PC-9 (cell line): ENCODE data around the gene SEL1L3. TPM values are rescaled to one million over a fixed set of nuclear protein-coding genes. Genes with fewer than 3 reads are reported as not detected.

Experiments
- BruUV-seq: library from RNA; stranded (reverse); fragments of 400-500 nt; replicated peaks from 2 replicates; lab custom pipeline; 2021; lab: Mats Ljungman, UMichigan
- CTCF ChIA-PET: fragments of 300-600 bp; sonication (Branson Sonifier 250); formaldehyde crosslinking; loops from one replicate; lab custom pipeline; 2022; ENCODE audit warnings: antibody characterized with exemption; lab: Charles Lee
- POLR2A ChIA-PET: fragments of 300-600 bp; sonication (Branson Sonifier 250); formaldehyde crosslinking; loops from one replicate; lab custom pipeline; 2022; ENCODE audit warnings: antibody characterized with exemption; ENCODE audit not compliant: unreplicated experiment; lab: Charles Lee
- DNase-seq, 2 experiments: peaks; one replicate each; pipeline versions ENCODE4 v3.0.0 to v3.0.0-alpha.2; 2015 to 2022; ENCODE audit warnings: mixed read lengths in 1 of 2
- H2AFZ ChIP-seq: fragments of 200-600 bp; sonication (generic); 2 replicates; pipeline ENCODE4 v1.8.1; 2017; ENCODE audit warnings: antibody characterized with exemption
- H3F3A ChIP-seq: fragments of 200-600 bp; sonication (generic); 2 replicates; pipeline ENCODE4 v1.8.1; 2017; ENCODE audit warnings: antibody characterized with exemption, mild to moderate bottlenecking, low read depth; ENCODE audit not compliant: insufficient read depth
- H3K27ac ChIP-seq: fragments of 200-600 bp; sonication (generic); 2 replicates; pipeline ENCODE4 v1.6.1; 2016; ENCODE audit warnings: mixed run types
- H3K27me3 ChIP-seq: fragments of 200-600 bp; sonication (generic); 2 replicates; pipeline ENCODE4 v1.6.1; 2016; ENCODE audit warnings: low read depth, mixed run types; ENCODE audit not compliant: insufficient read depth
- H3K36me3 ChIP-seq: fragments of 200-600 bp; sonication (generic); 2 replicates; pipeline ENCODE4 v1.6.1; 2016; ENCODE audit warnings: low read depth, mixed run types
- H3K4me1 ChIP-seq: fragments of 200-600 bp; sonication (generic); replicated peaks from 2 replicates; pipeline ENCODE4 v1.6.1; 2016; ENCODE audit warnings: mixed run types; ENCODE audit not compliant: insufficient read depth
- H3K4me2 ChIP-seq: fragments of 200-600 bp; sonication (generic); 2 replicates; pipeline ENCODE4 v1.6.1; 2017; ENCODE audit warnings: mixed run types
- H3K4me3 ChIP-seq: fragments of 200-600 bp; sonication (generic); 2 replicates; pipeline ENCODE4 v1.6.1; 2016; ENCODE audit warnings: mixed run types
- H3K79me2 ChIP-seq: fragments of 200-600 bp; sonication (generic); 2 replicates; pipeline ENCODE4 v1.6.1; 2017; ENCODE audit warnings: low read depth, mixed run types
- H3K9me2 ChIP-seq: fragments of 200-600 bp; sonication (generic); 2 replicates; pipeline ENCODE4 v1.8.1; 2017; ENCODE audit warnings: mild to moderate bottlenecking; ENCODE audit not compliant: insufficient read depth
- H3K9me3 ChIP-seq: fragments of 200-600 bp; sonication (generic); 2 replicates; pipeline ENCODE4 v1.8.1; 2016; ENCODE audit warnings: low read depth; ENCODE audit not compliant: insufficient read depth
- H4K20me1 ChIP-seq: fragments of 200-600 bp; sonication (generic); 2 replicates; pipeline ENCODE4 v1.8.1; 2017; ENCODE audit not compliant: insufficient read depth
- CTCF ChIP-seq: fragments of 200-600 bp; sonication (generic); conservative IDR thresholded peaks from 2 replicates; pipeline ENCODE4 v1.6.1; 2017; ENCODE audit warnings: mixed run types, antibody characterized with exemption, mild to moderate bottlenecking, moderate library complexity
- EZH2 ChIP-seq: fragments of 200-600 bp; sonication (generic); IDR thresholded peaks from 2 replicates; pipeline ENCODE4 v1.8.0; 2017; ENCODE audit warnings: antibody characterized with exemption, low read depth
- intact Hi-C: fragments of 100-400 bp; cut with micrococcal nuclease; formaldehyde crosslinking; loops from one replicate; pipeline ENCODE4 v1.10.0; 2022; ENCODE audit not compliant: unreplicated experiment
- total RNA-seq: library from RNA; stranded (reverse); gene quantifications from 2 replicates; pipeline ENCODE4 v1.2.3, GENCODE V29; 2021

The SEL1L3 gene
- total RNA-seq, 1 experiment from 2014 or later: 79.2 TPM

- intact Hi-C loops: no loop called here
- Histone ChIP-seq H3K9me3 (no peaks in the 10 kb centered on the region), H4K20me1 (no peaks in the 10 kb centered on the region), H3K4me3 (no peak overlapping the region), H3K4me2 (no peak overlapping the region), H3K36me3 (no peaks in the 10 kb centered on the region), H2AFZ (no peak overlapping the region), H3K27ac (no peak overlapping the region), H3K9me2 (no peaks in the 10 kb centered on the region), H3K79me2 (no peaks in the 10 kb centered on the region), H3K4me1 (0 out of 2 replicates have a peak, but pooled peaks cover 3% of the 10 kb centered on the region), H3K27me3 (no peaks in the 10 kb centered on the region), H3F3A (no peaks in the 10 kb centered on the region)
- DNase-seq: no peak
- ChIA-PET POLR2A (no interaction called here), CTCF (no interaction called here)
- no TSS peak for BruUV-seq
- TF ChIP-seq CTCF (no peak), EZH2 (no peak)
Measured at GRCh38 chr4:25783126-25783525, 79.7 kb downstream of the SEL1L3 start.

GRCh38 chr4:25782482-25782881, 80.3 kb downstream of the SEL1L3 start:
- Histone ChIP-seq H3F3A (no peaks in the 10 kb centered on the region), H3K4me2 (no peak overlapping the region), H3K27ac (no peak overlapping the region), H3K4me3 (no peak overlapping the region), H3K9me3 (no peaks in the 10 kb centered on the region), H4K20me1 (no peaks in the 10 kb centered on the region), H3K36me3 (0 out of 2 replicates have a peak, but pooled peaks cover 6% of the 10 kb centered on the region), H3K79me2 (no peaks in the 10 kb centered on the region), H3K27me3 (no peaks in the 10 kb centered on the region), H2AFZ (no peak overlapping the region), H3K4me1 (0 out of 2 replicates have a peak, but pooled peaks cover 3% of the 10 kb centered on the region), H3K9me2 (no peaks in the 10 kb centered on the region)
- BruUV-seq: no TSS peak
- TF ChIP-seq EZH2 (no peak), CTCF (no peak)
- DNase-seq: no peak
- intact Hi-C loops: no loop called here
- POLR2A ChIA-PET: no interaction called here
- CTCF ChIA-PET: no interaction called here

- no TSS peak for BruUV-seq
- Histone ChIP-seq H3K4me1 (0 out of 2 replicates have a peak, but pooled peaks cover 3% of the 10 kb centered on the region), H3F3A (no peaks in the 10 kb centered on the region), H4K20me1 (no peaks in the 10 kb centered on the region), H3K4me2 (no peak overlapping the region), H3K4me3 (no peak overlapping the region), H3K79me2 (no peaks in the 10 kb centered on the region), H3K9me2 (no peaks in the 10 kb centered on the region), H2AFZ (no peak overlapping the region), H3K27ac (no peak overlapping the region), H3K36me3 (0 out of 2 replicates have a peak, but pooled peaks cover 15% of the 10 kb centered on the region), H3K9me3 (no peaks in the 10 kb centered on the region), H3K27me3 (no peaks in the 10 kb centered on the region)
- no peak for TF ChIP-seq CTCF
- no peak for TF ChIP-seq EZH2
- intact Hi-C loops: no loop called here
- CTCF ChIA-PET: no interaction called here
- POLR2A ChIA-PET: no interaction called here
- peak in 1 of 2 experiments; percentile 64 for DNase-seq
Measured at GRCh38 chr4:25779021-25779420, 83.8 kb downstream of the SEL1L3 start.
